Panc1 (cell line): ENCODE data around the gene PKD1L1.

Source experiments
- CTCF ChIP-seq: fragments of 450-650 bp; IDR thresholded peaks from 2 replicates; pipeline ENCODE4 v1.5.1; 2017; ENCODE audit warnings: mild to moderate bottlenecking
- TCF7L2 ChIP-seq: IDR thresholded peaks from 2 replicates; pipeline ENCODE4 v1.6.1; 2011; ENCODE audit warnings: mild to moderate bottlenecking, low read depth, low read length, inconsistent platforms
- TF ChIP-seq, protein P1 (sequence below), 2 experiments: IDR thresholded peaks; 2 replicates each; pipeline ENCODE4 v1.6.1; 2011 to 2012; ENCODE audit warnings: low read depth in 2 of 2, control low read depth in 1 of 2, low read length in 1 of 2, mild to moderate bottlenecking in 1 of 2, moderate library complexity in 1 of 2; ENCODE audit not compliant: insufficient read depth in 1 of 2

GRCh38 chr7:47803025-47803424, 145.2 kb downstream of the PKD1L1 start:
- TF ChIP-seq CTCF (no peak), TCF7L2 (no peak)
- TF ChIP-seq, protein P1, sequence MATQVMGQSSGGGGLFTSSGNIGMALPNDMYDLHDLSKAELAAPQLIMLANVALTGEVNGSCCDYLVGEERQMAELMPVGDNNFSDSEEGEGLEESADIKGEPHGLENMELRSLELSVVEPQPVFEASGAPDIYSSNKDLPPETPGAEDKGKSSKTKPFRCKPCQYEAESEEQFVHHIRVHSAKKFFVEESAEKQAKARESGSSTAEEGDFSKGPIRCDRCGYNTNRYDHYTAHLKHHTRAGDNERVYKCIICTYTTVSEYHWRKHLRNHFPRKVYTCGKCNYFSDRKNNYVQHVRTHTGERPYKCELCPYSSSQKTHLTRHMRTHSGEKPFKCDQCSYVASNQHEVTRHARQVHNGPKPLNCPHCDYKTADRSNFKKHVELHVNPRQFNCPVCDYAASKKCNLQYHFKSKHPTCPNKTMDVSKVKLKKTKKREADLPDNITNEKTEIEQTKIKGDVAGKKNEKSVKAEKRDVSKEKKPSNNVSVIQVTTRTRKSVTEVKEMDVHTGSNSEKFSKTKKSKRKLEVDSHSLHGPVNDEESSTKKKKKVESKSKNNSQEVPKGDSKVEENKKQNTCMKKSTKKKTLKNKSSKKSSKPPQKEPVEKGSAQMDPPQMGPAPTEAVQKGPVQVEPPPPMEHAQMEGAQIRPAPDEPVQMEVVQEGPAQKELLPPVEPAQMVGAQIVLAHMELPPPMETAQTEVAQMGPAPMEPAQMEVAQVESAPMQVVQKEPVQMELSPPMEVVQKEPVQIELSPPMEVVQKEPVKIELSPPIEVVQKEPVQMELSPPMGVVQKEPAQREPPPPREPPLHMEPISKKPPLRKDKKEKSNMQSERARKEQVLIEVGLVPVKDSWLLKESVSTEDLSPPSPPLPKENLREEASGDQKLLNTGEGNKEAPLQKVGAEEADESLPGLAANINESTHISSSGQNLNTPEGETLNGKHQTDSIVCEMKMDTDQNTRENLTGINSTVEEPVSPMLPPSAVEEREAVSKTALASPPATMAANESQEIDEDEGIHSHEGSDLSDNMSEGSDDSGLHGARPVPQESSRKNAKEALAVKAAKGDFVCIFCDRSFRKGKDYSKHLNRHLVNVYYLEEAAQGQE (IDR thresholded peaks at IDR 0.05; ENCODE audit: insufficient read depth in 1 of 2, low read depth in 2 of 2, low read length in 1 of 2): no peak
